CD4-positive, alpha-beta T cell (primary cell): Measurements from ENCODE around the gene CIPC. TPM values are rescaled to one million over a fixed set of nuclear protein-coding genes. Genes with fewer than 3 reads are reported as not detected.

Experiments
- ATAC-seq: fragments of 200-7000 bp; cut with Tn5 transposase; one replicate; pipeline ENCODE4 v1.10.0; 2022; ENCODE audit warnings: mild to moderate bottlenecking; ENCODE audit not compliant: poor library complexity
- CTCF ChIA-PET: fragments of 350-600 bp; sonication (Branson Sonifier 250); formaldehyde crosslinking; loops from one replicate; lab custom pipeline; 2021; ENCODE audit warnings: antibody characterized with exemption, inconsistent platforms; lab: Charles Lee
- POLR2A ChIA-PET: fragments of 350-600 bp; sonication (Branson Sonifier 250); formaldehyde crosslinking; loops from one replicate; lab custom pipeline; 2021; ENCODE audit warnings: antibody characterized with exemption, inconsistent platforms; lab: Charles Lee
- DNase-seq, 14 experiments: peaks; one replicate each; pipeline ENCODE4 v3.0.0-alpha.2; 2013 to 2020; ENCODE audit warnings: mixed read lengths in 2 of 14
- H3K27ac ChIP-seq, 2 donors: one replicate each; pipeline versions ENCODE4 v1.5.1 to v1.7.0; 2013; ENCODE audit warnings: low read length in 2 of 2, low read depth in 1 of 2, mild to moderate bottlenecking in 1 of 2
- H3K27me3 ChIP-seq, 2 experiments: 1 replicate in 1 of 2; 2 replicates in 1 of 2; pipeline versions ENCODE4 v1.6.1 to v1.7.0; 2013; ENCODE audit warnings: low read length in 2 of 2, control low read depth in 1 of 2, mild to moderate bottlenecking in 1 of 2, moderate library complexity in 1 of 2; ENCODE audit not compliant: insufficient read depth in 2 of 2, control insufficient read depth in 1 of 2
- H3K36me3 ChIP-seq: one replicate; pipeline ENCODE4 v1.6.1; 2013; ENCODE audit warnings: low read length, control low read depth; ENCODE audit not compliant: insufficient read depth
- H3K4me1 ChIP-seq: one replicate; pipeline ENCODE4 v1.6.1; 2013; ENCODE audit warnings: low read length, control low read depth; ENCODE audit not compliant: insufficient read depth
- H3K4me3 ChIP-seq: one replicate; pipeline ENCODE4 v1.5.1; 2013; ENCODE audit warnings: mild to moderate bottlenecking, low read length, moderate library complexity
- H3K9me3 ChIP-seq, 2 experiments: 1 replicate in 1 of 2; 2 replicates in 1 of 2; pipeline versions ENCODE4 v1.6.1 to v1.7.0; 2013; ENCODE audit warnings: low read length in 2 of 2, mild to moderate bottlenecking in 2 of 2, control low read depth in 1 of 2, moderate library complexity in 1 of 2; ENCODE audit not compliant: control insufficient read depth in 1 of 2, insufficient read depth in 1 of 2
- H3K27ac Mint-ChIP-seq: one replicate; pipeline ENCODE4 v1.8.0; 2020; ENCODE audit warnings: mixed read lengths
- H3K27me3 Mint-ChIP-seq: one replicate; pipeline ENCODE4 v1.8.0; 2021; ENCODE audit warnings: mixed read lengths
- H3K36me3 Mint-ChIP-seq: one replicate; pipeline ENCODE4 v1.8.0; 2021; ENCODE audit warnings: low read depth, mixed read lengths
- H3K4me1 Mint-ChIP-seq: one replicate; pipeline ENCODE4 v1.8.0; 2021; ENCODE audit warnings: low read depth, mixed read lengths
- H3K4me3 Mint-ChIP-seq: one replicate; pipeline ENCODE4 v1.8.0; 2020; ENCODE audit warnings: mild to moderate bottlenecking, mixed read lengths
- H3K9me3 Mint-ChIP-seq: one replicate; pipeline ENCODE4 v1.8.0; 2020; ENCODE audit warnings: mixed read lengths
- CTCF ChIP-seq: fragments of 200-600 bp; IDR thresholded peaks from one replicate; pipeline ENCODE4 v1.8.0; 2022; ENCODE audit warnings: antibody characterized with exemption, mild to moderate bottlenecking
- intact Hi-C, 2 experiments: fragments of 100-400 bp; cut with DNase I in 1 of 2; cut with micrococcal nuclease in 1 of 2; formaldehyde crosslinking; loops; one replicate each; pipeline versions ENCODE4 v1.15.1 to v1.9.0; 2023 to 2025; cut with DNase I, micrococcal nuclease
- total RNA-seq, 174 experiments: library from RNA in 2 of 174; stranded (reverse) in 2 of 174; gene quantifications; one replicate each; pipeline ENCODE4 v1.2.3 and lab custom pipeline; 2021 to 2026

CIPC gene
- total RNA-seq, 2 experiments from 2014 or later: 8.2 to 10.7 TPM

GRCh38 chr14:77066578-77067172, 31.4 kb upstream of the CIPC start:
- Histone ChIP-seq H3K27me3 (no peaks in the 10 kb centered on the region), H3K9me3 (no peaks in the 10 kb centered on the region), H3K4me3 (no peak overlapping the region), H3K4me1 (peaks cover 17% of the 10 kb centered on the region), H3K27ac (no peak overlapping the region), H3K36me3 (no peaks in the 10 kb centered on the region)
- POLR2A ChIA-PET: no interaction called here
- intact Hi-C loops: no loop called here
- ATAC-seq (no peak), DNase-seq (no peak)
- H3K4me1 Mint-ChIP-seq: no peaks in the 10 kb centered on the region
- H3K4me3 Mint-ChIP-seq: no peak overlapping the region
- peaks cover 4% of the 10 kb centered on the region for H3K27me3 Mint-ChIP-seq
- TF ChIP-seq CTCF: no peak
- H3K9me3 Mint-ChIP-seq: no peaks in the 10 kb centered on the region
- H3K36me3 Mint-ChIP-seq: no peaks in the 10 kb centered on the region
- CTCF ChIA-PET: interaction anchor here (2.8 kb wide), 1 partner anchor 154 kb away, joined by 14 read pairs; no protein-coding TSS in a partner anchor
- no peak overlapping the region for H3K27ac Mint-ChIP-seq

GRCh38 chr14:77067632-77068516, 30.2 kb upstream of the CIPC start:
- intact Hi-C loops: loop anchor here in 1 of 2 experiments (2.0 kb wide), 1 partner anchor 195 kb away; no protein-coding TSS in a partner anchor
- ATAC-seq (peak; percentile 72), DNase-seq (peak; percentile 33 to 77 (median 54))
- Histone ChIP-seq H3K4me1 (peaks cover 14% of the 10 kb centered on the region), H3K9me3 (no peaks in the 10 kb centered on the region), H3K27ac (no peak overlapping the region), H3K27me3 (no peaks in the 10 kb centered on the region), H3K36me3 (no peaks in the 10 kb centered on the region), H3K4me3 (no peak overlapping the region)
- Mint-ChIP-seq H3K27ac (no peak overlapping the region), H3K4me1 (no peaks in the 10 kb centered on the region), H3K4me3 (no peak overlapping the region), H3K36me3 (no peaks in the 10 kb centered on the region), H3K27me3 (peaks cover 4% of the 10 kb centered on the region), H3K9me3 (no peaks in the 10 kb centered on the region)
- TF ChIP-seq CTCF: peak; percentile 76
- POLR2A ChIA-PET: no interaction called here
- CTCF ChIA-PET: interaction anchor here (0.9 to 2.8 kb wide), 3 partner anchors 155 to 195 kb away, joined by 3 to 14 read pairs (median 4); no protein-coding TSS in a partner anchor

- no peaks in the 10 kb centered on the region for H3K27me3 ChIP-seq
- ATAC-seq (no peak), DNase-seq (no peak)
- Mint-ChIP-seq H3K9me3 (no peaks in the 10 kb centered on the region), H3K4me3 (no peak overlapping the region), H3K36me3 (no peaks in the 10 kb centered on the region), H3K4me1 (no peaks in the 10 kb centered on the region), H3K27me3 (peaks cover 4% of the 10 kb centered on the region), H3K27ac (no peak overlapping the region)
- ChIA-PET CTCF (interaction anchor here (0.7 to 2.8 kb wide), 4 partner anchors 145 to 196 kb away, joined by 3 to 14 read pairs (median 4); no protein-coding TSS in a partner anchor), POLR2A (no interaction called here)
- intact Hi-C loops: loop anchor here in 1 of 2 experiments (2.0 kb wide), 1 partner anchor 196 kb away; no protein-coding TSS in a partner anchor
- TF ChIP-seq CTCF: peak; percentile 33
- no peak overlapping the region for H3K27ac ChIP-seq
- H3K36me3 ChIP-seq: no peaks in the 10 kb centered on the region
- H3K4me3 ChIP-seq: no peak overlapping the region
- peaks cover 14% of the 10 kb centered on the region for H3K4me1 ChIP-seq
- H3K9me3 ChIP-seq: no peaks in the 10 kb centered on the region
Observed at GRCh38 chr14:77068517-77069200, 29.4 kb upstream of the CIPC start.
